ENCODE data around the gene FASTKD2.

DNA sequence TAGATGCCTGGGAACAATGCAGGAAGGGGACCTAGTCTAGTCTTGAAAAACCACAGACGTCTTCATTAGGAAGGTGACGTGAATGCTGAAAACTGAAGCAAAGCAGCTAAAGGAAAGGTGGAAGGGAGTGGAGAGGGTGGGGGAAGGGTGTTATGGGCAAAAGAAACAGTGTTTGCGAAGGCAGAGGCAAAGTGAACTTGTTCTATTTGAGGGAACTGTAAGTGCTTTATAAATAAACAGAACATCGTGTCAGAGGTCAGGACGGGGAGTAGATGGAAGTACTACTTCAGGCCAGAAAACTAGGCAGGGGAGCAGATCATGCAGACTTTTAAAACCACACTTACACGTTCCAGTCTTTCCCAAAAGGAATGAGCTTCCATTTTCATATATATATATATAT, 57.8 kb downstream of the FASTKD2 start:
- TF ChIP-seq CTCF (conservative IDR thresholded peaks at IDR 0.05; ENCODE audit: low read length) (no peak), EZH2phosphoT487 (IDR thresholded peaks at IDR 0.05; ENCODE audit: borderline replicate concordance) (no peak)

Measured in Loucy (cell line).